ENCODE data around the gene FECH. TPM values are rescaled to one million over a fixed set of nuclear protein-coding genes. Genes with fewer than 3 reads are reported as not detected.

The FECH gene
- total RNA-seq, 1 experiment from 2014 or later, result 18.8 TPM

DNA sequence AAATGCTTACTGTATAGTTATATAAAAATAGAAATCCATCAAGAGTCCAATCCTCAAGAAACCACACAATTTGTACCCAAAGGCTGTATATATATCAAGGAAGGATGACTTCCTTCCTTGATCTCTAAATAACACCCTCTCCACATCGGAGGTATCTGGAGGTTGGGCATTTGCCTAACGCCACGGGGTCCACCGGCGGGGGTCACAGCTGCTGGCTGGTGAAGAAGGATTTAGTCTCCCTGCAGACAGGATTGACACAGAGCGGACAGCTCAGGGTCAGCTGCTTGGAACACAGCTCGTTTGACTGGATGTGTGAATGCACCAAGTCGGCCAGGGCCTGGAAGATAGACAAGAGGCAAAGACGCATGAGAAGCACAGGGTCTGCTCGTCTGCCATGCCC lies 36.0 kb downstream of the FECH start:
- H3K4me1 ChIP-seq (ENCODE audit: low read length), result no peaks in the 10 kb centered on the region
- no peaks in the 10 kb centered on the region for H3K9me3 ChIP-seq (ENCODE audit: low read length)
- H3K79me2 ChIP-seq (ENCODE audit: low read length), result no peaks in the 10 kb centered on the region
- no peak overlapping the region for H2AFZ ChIP-seq (ENCODE audit: low read length)
- DNase-seq, result no peak
- no peaks in the 10 kb centered on the region for H3K36me3 ChIP-seq (ENCODE audit: insufficient read depth, low read length)
- H3K4me2 ChIP-seq (ENCODE audit: low read depth, low read length, poor library complexity, severe bottlenecking), result no peak overlapping the region
- no peaks in the 10 kb centered on the region for H3K27me3 ChIP-seq (ENCODE audit: low read length)
- H3K9ac ChIP-seq (ENCODE audit: low read length), result no peak overlapping the region
- H3K4me3 ChIP-seq (ENCODE audit: low read length), result no peak overlapping the region
- H4K20me1 ChIP-seq (ENCODE audit: insufficient read depth, low read depth, low read length), result no peaks in the 10 kb centered on the region
- no peak overlapping the region for H3K27ac ChIP-seq (ENCODE audit: low read length)
- no peaks in the 10 kb centered on the region for H3K9me2 ChIP-seq (replicated peaks; ENCODE audit: insufficient read depth, low read length)

DNA sequence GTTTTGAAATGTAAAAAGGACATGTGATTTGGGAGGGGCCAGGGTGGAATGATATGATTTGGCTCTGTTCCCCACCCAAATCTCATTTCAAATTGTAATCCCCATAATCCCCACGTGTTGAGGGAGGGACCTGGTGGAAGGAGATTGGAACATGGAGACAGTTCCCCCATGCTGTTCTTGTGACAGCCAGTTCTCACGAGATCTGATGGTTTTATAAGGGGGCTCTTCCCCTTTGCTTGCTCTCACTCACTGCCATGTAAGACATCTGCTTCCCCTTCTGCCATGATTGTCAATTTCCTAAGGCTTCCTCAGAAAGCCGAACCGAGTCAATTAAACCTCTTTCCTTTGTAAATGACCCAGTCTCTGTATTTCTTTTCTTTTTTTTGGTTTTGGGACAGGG lies 39.2 kb downstream of the FECH start:
- H4K20me1 ChIP-seq (ENCODE audit: insufficient read depth, low read depth, low read length), result no peaks in the 10 kb centered on the region
- no peaks in the 10 kb centered on the region for H3K9me2 ChIP-seq (replicated peaks; ENCODE audit: insufficient read depth, low read length)
- no peaks in the 10 kb centered on the region for H3K27me3 ChIP-seq (ENCODE audit: low read length)

DNA sequence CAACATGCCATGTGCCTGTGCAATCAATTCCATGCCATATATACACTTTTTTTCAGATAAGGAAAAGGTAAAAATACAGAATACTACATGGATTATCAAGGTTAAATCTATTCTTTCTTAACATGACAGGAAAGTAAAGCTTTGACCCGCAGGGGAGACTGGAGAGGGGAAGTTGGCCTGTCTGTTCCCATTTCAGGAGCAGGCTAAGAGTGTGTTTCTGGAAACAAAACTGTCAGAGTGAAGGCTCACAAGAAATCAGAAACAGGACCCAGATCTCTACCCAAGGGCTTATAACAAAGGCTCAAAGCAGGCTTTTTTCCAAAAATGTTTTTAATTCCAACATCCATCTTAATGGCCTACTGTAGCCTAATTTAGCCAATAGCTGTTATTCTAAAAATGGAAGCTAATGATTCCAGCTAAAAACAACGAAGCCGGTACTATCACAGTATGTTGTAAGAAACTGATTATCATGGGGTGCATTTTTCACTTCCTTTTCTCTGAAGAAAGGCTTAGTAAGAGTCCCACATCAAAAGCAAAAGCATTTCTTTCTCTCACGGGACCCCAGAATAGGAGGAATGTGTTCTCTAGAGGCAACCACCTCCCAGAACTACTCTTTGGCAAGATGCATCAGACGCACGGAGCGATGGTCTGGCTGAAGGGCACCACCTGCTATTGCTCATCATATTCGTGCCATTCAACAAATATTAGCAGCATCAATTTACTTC lies 41.4 kb downstream of the FECH start:
- Histone ChIP-seq H3K79me2 (ENCODE audit: low read length) (no peaks in the 10 kb centered on the region), H3K27ac (ENCODE audit: low read length) (no peak overlapping the region), H4K20me1 (ENCODE audit: insufficient read depth, low read depth, low read length) (no peaks in the 10 kb centered on the region), H3K4me1 (ENCODE audit: low read length) (peaks cover 5% of the 10 kb centered on the region; the same call in 1 of the 2 replicates), H3K9ac (ENCODE audit: low read length) (no peak overlapping the region), H3K36me3 (ENCODE audit: insufficient read depth, low read length) (no peaks in the 10 kb centered on the region), H2AFZ (ENCODE audit: low read length) (no peak overlapping the region), H3K4me2 (ENCODE audit: low read depth, low read length, poor library complexity, severe bottlenecking) (no peak overlapping the region), H3K27me3 (ENCODE audit: low read length) (no peaks in the 10 kb centered on the region), H3K9me3 (ENCODE audit: low read length) (no peaks in the 10 kb centered on the region), H3K4me3 (ENCODE audit: low read length) (no peak overlapping the region), H3K9me2 (replicated peaks; ENCODE audit: insufficient read depth, low read length) (no peaks in the 10 kb centered on the region)
- DNase-seq, result no peak

More for the DNA sequence above, 39.2 kb downstream of the FECH start:
- Histone ChIP-seq H3K36me3 (ENCODE audit: insufficient read depth, low read length) (no peaks in the 10 kb centered on the region), H3K9ac (ENCODE audit: low read length) (no peak overlapping the region), H3K4me1 (ENCODE audit: low read length) (peaks cover 5% of the 10 kb centered on the region; the same call in 1 of the 2 replicates), H2AFZ (ENCODE audit: low read length) (no peak overlapping the region), H3K4me3 (ENCODE audit: low read length) (no peak overlapping the region), H3K27ac (ENCODE audit: low read length) (no peak overlapping the region), H3K4me2 (ENCODE audit: low read depth, low read length, poor library complexity, severe bottlenecking) (no peak overlapping the region), H3K79me2 (ENCODE audit: low read length) (no peaks in the 10 kb centered on the region), H3K9me3 (ENCODE audit: low read length) (no peaks in the 10 kb centered on the region)
- DNase-seq, result no peak

DNA sequence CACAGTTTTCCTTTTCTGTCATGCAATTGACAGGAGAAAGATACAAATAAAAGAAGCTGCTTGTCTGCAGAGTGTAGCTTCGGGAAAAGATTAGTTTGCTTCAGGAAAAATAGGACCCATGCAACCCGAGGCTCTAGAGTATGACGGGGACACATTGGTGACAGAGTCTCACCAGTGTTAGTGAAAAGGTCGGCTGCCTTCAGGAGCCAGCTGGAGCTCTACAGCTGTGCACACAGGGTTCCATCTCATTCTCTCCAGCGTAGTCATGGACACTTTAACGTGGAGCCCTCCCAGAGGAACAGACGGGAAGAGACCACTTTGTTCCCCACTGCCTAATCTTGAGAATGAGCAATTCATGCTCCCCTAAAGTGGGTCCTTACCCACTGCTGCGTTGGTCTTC lies 42.9 kb downstream of the FECH start:
- Histone ChIP-seq H3K27me3 (ENCODE audit: low read length) (no peaks in the 10 kb centered on the region), H3K36me3 (ENCODE audit: insufficient read depth, low read length) (no peaks in the 10 kb centered on the region), H4K20me1 (ENCODE audit: insufficient read depth, low read depth, low read length) (no peaks in the 10 kb centered on the region), H2AFZ (ENCODE audit: low read length) (no peak overlapping the region), H3K4me3 (ENCODE audit: low read length) (no peak overlapping the region), H3K4me1 (ENCODE audit: low read length) (peaks cover 5% of the 10 kb centered on the region; the same call in 1 of the 2 replicates), H3K4me2 (ENCODE audit: low read depth, low read length, poor library complexity, severe bottlenecking) (no peak overlapping the region), H3K9me2 (replicated peaks; ENCODE audit: insufficient read depth, low read length) (no peaks in the 10 kb centered on the region), H3K27ac (ENCODE audit: low read length) (no peak overlapping the region), H3K79me2 (ENCODE audit: low read length) (no peaks in the 10 kb centered on the region), H3K9me3 (ENCODE audit: low read length) (no peaks in the 10 kb centered on the region), H3K9ac (ENCODE audit: low read length) (no peak overlapping the region)
- no peak for DNase-seq

DNA sequence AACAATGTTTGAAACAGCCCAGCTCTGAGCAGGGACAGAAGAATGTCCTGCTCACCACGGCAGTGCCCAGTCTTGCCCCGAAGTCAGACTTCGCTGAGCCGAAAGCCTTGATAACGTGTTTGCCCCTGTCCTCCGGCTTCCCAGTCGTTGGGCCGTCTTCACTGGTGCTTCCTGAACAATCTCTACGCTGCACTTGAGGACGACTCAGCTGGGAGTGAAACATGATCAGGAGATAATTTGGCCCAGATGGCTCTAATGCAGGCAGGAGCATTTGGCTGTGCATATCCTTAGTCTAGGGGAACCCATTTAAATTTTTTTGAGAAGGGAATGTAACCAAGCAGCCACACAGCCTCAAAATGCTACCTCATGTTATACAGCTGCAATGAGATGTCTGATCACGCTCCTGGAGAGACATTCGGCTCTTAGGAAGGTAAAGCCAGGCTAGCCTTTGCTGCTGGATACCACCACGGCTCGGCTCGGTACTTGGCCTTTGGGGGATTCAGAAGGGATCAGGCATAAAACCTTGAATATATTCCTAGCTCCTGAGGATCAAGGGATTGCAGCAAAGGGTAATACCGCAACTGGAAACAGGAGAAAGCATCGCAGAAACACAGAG lies 43.6 kb downstream of the FECH start:
- Histone ChIP-seq H3K36me3 (ENCODE audit: insufficient read depth, low read length) (no peaks in the 10 kb centered on the region), H3K27me3 (ENCODE audit: low read length) (no peaks in the 10 kb centered on the region), H3K27ac (ENCODE audit: low read length) (no peak overlapping the region), H3K9me3 (ENCODE audit: low read length) (no peaks in the 10 kb centered on the region), H3K9me2 (replicated peaks; ENCODE audit: insufficient read depth, low read length) (no peaks in the 10 kb centered on the region), H3K9ac (ENCODE audit: low read length) (no peak overlapping the region), H3K4me3 (ENCODE audit: low read length) (no peak overlapping the region), H4K20me1 (ENCODE audit: insufficient read depth, low read depth, low read length) (no peaks in the 10 kb centered on the region), H3K4me2 (ENCODE audit: low read depth, low read length, poor library complexity, severe bottlenecking) (no peak overlapping the region), H3K79me2 (ENCODE audit: low read length) (no peaks in the 10 kb centered on the region), H2AFZ (ENCODE audit: low read length) (no peak overlapping the region), H3K4me1 (ENCODE audit: low read length) (peaks cover 5% of the 10 kb centered on the region; the same call in 1 of the 2 replicates)
- no peak for DNase-seq

DNA sequence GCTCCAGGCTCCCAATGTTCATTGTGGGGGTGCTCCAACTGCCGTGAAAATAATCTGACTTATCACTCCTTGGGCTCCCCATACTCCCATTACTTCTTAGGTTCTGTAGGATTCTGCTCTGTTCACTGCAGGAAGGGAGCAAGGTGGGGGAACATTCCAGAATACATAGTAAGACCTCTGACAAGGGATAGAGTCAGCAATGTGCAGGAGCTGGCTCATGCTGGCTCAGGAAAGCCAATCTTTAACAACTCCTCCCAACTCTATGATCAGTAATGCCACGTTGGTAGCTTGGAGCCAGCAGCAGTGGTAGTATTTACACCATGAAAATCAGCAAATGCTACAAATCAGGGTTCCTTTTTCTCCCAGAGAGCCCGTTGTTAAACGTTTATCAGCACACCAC lies 44.4 kb downstream of the FECH start:
- no peaks in the 10 kb centered on the region for H3K27me3 ChIP-seq (ENCODE audit: low read length)
- no peak overlapping the region for H3K27ac ChIP-seq (ENCODE audit: low read length)
- H3K36me3 ChIP-seq (ENCODE audit: insufficient read depth, low read length), result no peaks in the 10 kb centered on the region
- no peak overlapping the region for H3K4me3 ChIP-seq (ENCODE audit: low read length)
- no peak overlapping the region for H3K4me2 ChIP-seq (ENCODE audit: low read depth, low read length, poor library complexity, severe bottlenecking)
- H3K9ac ChIP-seq (ENCODE audit: low read length), result no peak overlapping the region
- DNase-seq, result no peak
- H3K79me2 ChIP-seq (ENCODE audit: low read length), result no peaks in the 10 kb centered on the region
- no peak overlapping the region for H2AFZ ChIP-seq (ENCODE audit: low read length)
- H3K9me3 ChIP-seq (ENCODE audit: low read length), result no peaks in the 10 kb centered on the region
- H3K9me2 ChIP-seq (replicated peaks; ENCODE audit: insufficient read depth, low read length), result no peaks in the 10 kb centered on the region
- peaks cover 5% of the 10 kb centered on the region; the same call in 1 of the 2 replicates for H3K4me1 ChIP-seq (ENCODE audit: low read length)
- no peaks in the 10 kb centered on the region for H4K20me1 ChIP-seq (ENCODE audit: insufficient read depth, low read depth, low read length)

DNA sequence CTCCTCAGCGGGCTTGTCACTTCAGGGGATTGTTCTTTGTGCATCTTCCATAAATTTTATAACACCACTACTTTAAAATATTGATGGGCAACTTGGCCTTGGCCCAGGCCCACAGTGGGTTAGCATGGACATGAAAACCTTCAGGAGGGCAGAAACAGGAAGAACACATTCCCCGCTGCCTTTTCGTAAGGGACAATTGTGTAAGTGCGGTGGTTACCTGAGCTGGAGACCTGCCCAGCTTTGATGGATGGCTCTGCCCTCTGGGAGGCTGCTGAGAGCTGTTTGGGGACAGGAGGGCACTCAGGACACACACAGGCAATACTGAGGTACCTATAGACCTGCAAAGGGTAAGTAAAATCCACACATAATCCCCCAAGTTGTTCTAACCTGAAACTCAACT lies 46.8 kb downstream of the FECH start:
- Histone ChIP-seq H3K4me2 (ENCODE audit: low read depth, low read length, poor library complexity, severe bottlenecking) (no peak overlapping the region), H4K20me1 (ENCODE audit: insufficient read depth, low read depth, low read length) (no peaks in the 10 kb centered on the region), H2AFZ (ENCODE audit: low read length) (no peak overlapping the region), H3K79me2 (ENCODE audit: low read length) (no peaks in the 10 kb centered on the region), H3K9me2 (replicated peaks; ENCODE audit: insufficient read depth, low read length) (no peaks in the 10 kb centered on the region), H3K27me3 (ENCODE audit: low read length) (no peaks in the 10 kb centered on the region), H3K4me1 (ENCODE audit: low read length) (no peaks in the 10 kb centered on the region), H3K4me3 (ENCODE audit: low read length) (no peak overlapping the region), H3K9ac (ENCODE audit: low read length) (no peak overlapping the region), H3K36me3 (ENCODE audit: insufficient read depth, low read length) (no peaks in the 10 kb centered on the region), H3K9me3 (ENCODE audit: low read length) (no peaks in the 10 kb centered on the region), H3K27ac (ENCODE audit: low read length) (no peak overlapping the region)
- DNase-seq, result no peak

DNA sequence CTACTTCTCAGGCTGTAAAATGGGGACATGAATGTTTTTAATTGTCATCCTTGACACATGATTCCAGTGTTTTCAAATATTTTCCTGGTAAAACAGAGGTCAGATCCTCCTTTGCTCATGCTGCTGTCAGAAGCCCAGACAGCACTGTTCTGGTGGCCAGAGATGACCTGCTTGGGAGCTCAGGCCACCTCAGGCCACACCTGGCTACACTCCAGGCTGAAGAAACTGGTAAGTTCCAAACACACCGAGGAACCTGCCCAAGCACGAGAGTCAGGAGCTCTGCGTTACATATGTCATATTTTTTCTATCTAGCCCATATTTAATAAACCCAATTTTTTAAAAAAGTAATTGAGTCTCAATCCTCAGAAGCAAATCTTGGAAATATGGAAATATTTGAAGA lies 47.9 kb downstream of the FECH start:
- 0 out of 2 replicates have a peak, but pooled peaks cover 3% of the 10 kb centered on the region for H3K27me3 ChIP-seq (ENCODE audit: low read length)
- no peaks in the 10 kb centered on the region for H3K79me2 ChIP-seq (ENCODE audit: low read length)
- H2AFZ ChIP-seq (ENCODE audit: low read length), result no peak overlapping the region
- DNase-seq, result no peak
- no peaks in the 10 kb centered on the region for H3K9me3 ChIP-seq (ENCODE audit: low read length)
- H4K20me1 ChIP-seq (ENCODE audit: insufficient read depth, low read depth, low read length), result no peaks in the 10 kb centered on the region
- no peaks in the 10 kb centered on the region for H3K36me3 ChIP-seq (ENCODE audit: insufficient read depth, low read length)
- no peak overlapping the region for H3K9ac ChIP-seq (ENCODE audit: low read length)
- H3K4me2 ChIP-seq (ENCODE audit: low read depth, low read length, poor library complexity, severe bottlenecking), result no peak overlapping the region
- H3K9me2 ChIP-seq (replicated peaks; ENCODE audit: insufficient read depth, low read length), result no peaks in the 10 kb centered on the region
- no peaks in the 10 kb centered on the region for H3K4me1 ChIP-seq (ENCODE audit: low read length)
- no peak overlapping the region for H3K27ac ChIP-seq (ENCODE audit: low read length)
- H3K4me3 ChIP-seq (ENCODE audit: low read length), result no peak overlapping the region
